NB4 (cell line): ENCODE data around the gene SPATA32.

ENCODE experiments used
- DNase-seq: peaks from one replicate; pipeline ENCODE4 v3.0.0; 2010; ENCODE audit warnings: low read depth
- H3K4me3 ChIP-seq: one replicate; pipeline ENCODE4 v1.5.1; 2011; ENCODE audit warnings: mild to moderate bottlenecking, low read depth, low read length, moderate library complexity
- CTCF ChIP-seq: IDR thresholded peaks from one replicate; pipeline ENCODE4 v1.5.1; 2012; ENCODE audit warnings: low read depth, low read length
- MAX ChIP-seq: IDR thresholded peaks from 2 replicates; pipeline ENCODE4 v1.6.1; 2011; ENCODE audit warnings: low read depth, low read length
- MYC ChIP-seq: IDR thresholded peaks from 2 replicates; pipeline ENCODE4 v1.6.1; 2011; ENCODE audit warnings: low read depth, low read length
- POLR2A ChIP-seq: IDR thresholded peaks from 2 replicates; pipeline ENCODE4 v1.6.1; 2011; ENCODE audit warnings: mild to moderate bottlenecking; ENCODE audit not compliant: insufficient read length; ENCODE audit errors: extremely low read depth

SPATA32 gene

GRCh38 chr17:45220079-45220478 lies 41.8 kb downstream of the SPATA32 start:
- no peak for TF ChIP-seq CTCF
- no peak for TF ChIP-seq POLR2A
- TF ChIP-seq MYC: no peak
- no peak for TF ChIP-seq MAX
- H3K4me3 ChIP-seq: no peak overlapping the region
- no peak for DNase-seq

GRCh38 chr17:45218895-45219661 lies 42.8 kb downstream of the SPATA32 start:
- H3K4me3 ChIP-seq: no peak overlapping the region
- peak; percentile 81 for DNase-seq

More at GRCh38 chr17:45218895-45219661, 42.8 kb downstream of the SPATA32 start:
- TF ChIP-seq MAX (peak; percentile 41; the same call in 1 of the 2 replicates), CTCF (peak; percentile 84), POLR2A (no peak), MYC (no peak)
